BJ (cell line): Measurements from ENCODE around the gene CS. TPM values are rescaled to one million over a fixed set of nuclear protein-coding genes. Genes with fewer than 3 reads are reported as not detected.
"Not testable (repeated sequence)": the region's sequence is repeated elsewhere in the genome, so short reads cannot be mapped to it uniquely, and the experiment has no call there.

Experiments used
- CTCF ChIA-PET: fragments of 350-600 bp; formaldehyde crosslinking; extraction: SDS; loops from one replicate; lab custom pipeline; 2021; ENCODE audit warnings: antibody characterized with exemption, inconsistent platforms; lab: Yijun Ruan, JAX
- POLR2A ChIA-PET: fragments of 300-600 bp; sonication (Branson Sonifier 250); formaldehyde crosslinking; extraction: SDS; loops from one replicate; lab custom pipeline; 2021; ENCODE audit warnings: antibody characterized with exemption; lab: Charles Lee
- DNase-seq: peaks from one replicate; pipeline ENCODE4 v3.0.0-alpha.2; 2011; ENCODE audit warnings: low read depth
- H3K27me3 ChIP-seq: 2 replicates; pipeline ENCODE4 v1.6.0; 2011; ENCODE audit warnings: low read length; ENCODE audit not compliant: control insufficient read depth, insufficient read depth
- H3K36me3 ChIP-seq: 2 replicates; pipeline ENCODE4 v1.5.1; 2011; ENCODE audit warnings: low read length; ENCODE audit not compliant: control insufficient read depth, insufficient read depth
- H3K4me3 ChIP-seq: 2 replicates; pipeline ENCODE4 v1.5.1; 2011; ENCODE audit warnings: low read depth, mild to moderate bottlenecking, control low read depth, low read length
- polyA minus RNA-seq: library from RNA; depleted of rRNA, polyadenylated mRNA; stranded (reverse); fragments of >200 nt; gene quantifications from 2 replicates; pipeline ENCODE4 v1.2.3, GENCODE V29; 2011; rRNA and poly(A)+ RNA removed
- polyA plus RNA-seq: library from polyadenylated mRNA; depleted of rRNA; stranded (reverse); fragments of >200 nt; gene quantifications from 2 replicates; pipeline ENCODE4 v1.2.3, GENCODE V29; 2011; rRNA removed
- TF ChIP-seq, protein P1 (sequence below): IDR thresholded peaks from 2 replicates; pipeline ENCODE4 v1.5.1; 2011; ENCODE audit warnings: low read depth, mild to moderate bottlenecking, control low read depth, inconsistent platforms, low read length, moderate library complexity; ENCODE audit not compliant: insufficient read depth

CS gene
- polyA plus RNA-seq (117 and 150 TPM in 2 replicates), polyA minus RNA-seq (110 and 113 TPM in 2 replicates)

DNA sequence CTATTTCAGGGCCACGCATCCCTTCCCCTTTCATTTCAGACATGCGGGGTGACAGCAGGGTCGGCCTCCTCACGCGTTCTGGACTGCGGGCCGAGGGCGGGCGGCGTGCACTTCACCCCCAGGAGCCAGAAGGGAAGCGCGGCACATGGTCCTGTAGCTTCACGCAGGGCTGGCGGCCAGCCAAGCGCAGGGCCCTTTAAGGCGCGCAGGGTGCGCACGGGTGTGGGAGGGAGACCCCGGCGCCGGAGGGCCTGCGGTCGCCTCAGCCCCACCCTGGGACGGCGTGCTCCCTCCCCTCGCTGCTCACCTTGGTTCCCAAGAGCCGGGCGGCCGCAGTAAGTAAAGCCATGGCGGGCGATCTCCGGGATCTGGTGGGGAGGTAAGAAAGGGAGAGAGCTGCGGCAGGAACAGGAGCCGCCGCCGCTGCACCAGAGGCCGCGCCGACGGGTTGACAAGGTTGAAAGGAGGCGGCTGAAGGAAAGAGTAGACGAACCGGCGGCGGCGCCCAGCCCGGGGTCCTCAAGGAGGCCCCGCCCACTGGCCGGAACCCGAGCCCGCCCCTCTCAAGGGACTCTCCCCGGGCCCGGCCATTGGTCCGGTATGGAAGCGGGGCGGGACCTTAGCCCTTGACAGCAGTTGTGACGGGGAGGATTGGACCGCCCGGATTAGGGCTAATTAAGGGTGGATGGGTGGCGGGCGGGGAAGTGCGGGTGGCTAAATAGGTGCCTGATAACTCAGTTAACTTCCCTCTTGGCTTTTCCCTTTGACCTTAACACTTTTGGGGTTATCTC is at the start of gene CS:
Gene CS, minus strand, starts transcription at position 478 of the 791 bp plus-strand sequence. Its CDS starts 129 bp downstream, at position 349.
- TF ChIP-seq, protein P1, sequence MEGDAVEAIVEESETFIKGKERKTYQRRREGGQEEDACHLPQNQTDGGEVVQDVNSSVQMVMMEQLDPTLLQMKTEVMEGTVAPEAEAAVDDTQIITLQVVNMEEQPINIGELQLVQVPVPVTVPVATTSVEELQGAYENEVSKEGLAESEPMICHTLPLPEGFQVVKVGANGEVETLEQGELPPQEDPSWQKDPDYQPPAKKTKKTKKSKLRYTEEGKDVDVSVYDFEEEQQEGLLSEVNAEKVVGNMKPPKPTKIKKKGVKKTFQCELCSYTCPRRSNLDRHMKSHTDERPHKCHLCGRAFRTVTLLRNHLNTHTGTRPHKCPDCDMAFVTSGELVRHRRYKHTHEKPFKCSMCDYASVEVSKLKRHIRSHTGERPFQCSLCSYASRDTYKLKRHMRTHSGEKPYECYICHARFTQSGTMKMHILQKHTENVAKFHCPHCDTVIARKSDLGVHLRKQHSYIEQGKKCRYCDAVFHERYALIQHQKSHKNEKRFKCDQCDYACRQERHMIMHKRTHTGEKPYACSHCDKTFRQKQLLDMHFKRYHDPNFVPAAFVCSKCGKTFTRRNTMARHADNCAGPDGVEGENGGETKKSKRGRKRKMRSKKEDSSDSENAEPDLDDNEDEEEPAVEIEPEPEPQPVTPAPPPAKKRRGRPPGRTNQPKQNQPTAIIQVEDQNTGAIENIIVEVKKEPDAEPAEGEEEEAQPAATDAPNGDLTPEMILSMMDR, result no peak
- H3K27me3 ChIP-seq, result no peaks in the 10 kb centered on the region
- POLR2A ChIA-PET, result no interaction called here
- H3K36me3 ChIP-seq, result peaks cover 1% of the 10 kb centered on the region; the same call in 1 of the 2 replicates
- DNase-seq, result peak; percentile 73
- H3K4me3 ChIP-seq, result peak within 1 kb of the TSS; percentile 85
- CTCF ChIA-PET, result interaction anchor here (0.9 to 2.4 kb wide), 7 partner anchors 10 to 181 kb away, joined by 3 to 7 read pairs (median 4); partner anchors contain the start of gene COQ10A

DNA sequence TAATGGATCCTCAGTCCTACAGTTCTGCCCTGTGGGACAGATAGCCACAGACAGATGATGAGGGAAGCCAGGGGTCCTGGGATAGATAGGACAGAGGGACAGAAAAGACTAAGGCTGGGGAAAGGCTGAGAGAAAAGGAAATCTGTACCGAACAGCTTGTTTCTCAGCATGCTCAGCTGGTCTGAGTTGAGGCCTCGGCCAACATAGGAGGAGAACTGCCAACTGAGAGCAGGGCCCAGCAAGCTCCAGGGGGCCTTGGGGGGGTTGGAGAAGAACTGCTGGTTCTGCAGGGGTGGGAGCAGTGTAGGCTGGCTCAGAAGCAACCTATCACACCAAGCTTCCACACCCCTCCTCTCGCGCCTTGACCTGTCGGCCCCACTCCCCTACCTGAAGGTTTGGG is 48.6 kb upstream of the CS start:
- POLR2A ChIA-PET, result interaction anchor here (0.6 kb wide), 1 partner anchor 100 kb away, joined by 7 read pairs; the partner anchor contains the start of gene TIMELESS
- DNase-seq, result no peak
- TF ChIP-seq, protein P1, result no peak
- Histone ChIP-seq H3K36me3 (peaks cover 50% of the 10 kb centered on the region), H3K4me3 (no peak overlapping the region), H3K27me3 (no peaks in the 10 kb centered on the region)
- CTCF ChIA-PET, result interaction anchor here (1.3 to 3.5 kb wide), 4 partner anchors 10 to 159 kb away, joined by 3 to 10 read pairs (median 4); partner anchors contain the start of genes IL23A, SMARCC2 and STAT2

DNA sequence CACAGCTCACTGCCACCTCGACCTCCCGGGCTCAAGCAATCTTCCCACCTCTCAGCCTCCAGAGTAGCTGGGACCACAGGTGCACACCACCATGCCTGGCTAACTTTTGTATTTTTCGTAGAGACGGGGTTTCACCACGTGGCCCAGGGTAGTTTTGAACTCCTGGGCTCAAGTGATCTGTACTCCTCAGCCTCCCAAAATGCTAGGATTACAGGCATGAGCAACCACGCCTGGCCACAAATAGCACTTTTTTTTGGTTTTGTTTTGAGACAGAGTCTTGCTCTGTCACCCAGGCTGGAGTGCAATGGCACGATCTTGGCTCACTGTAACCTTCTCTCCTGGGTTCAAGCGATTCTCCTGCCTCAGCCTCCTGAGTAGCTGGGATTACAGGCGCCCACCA is 47.1 kb upstream of the CS start:
- DNase-seq, H3K27me3 ChIP-seq, H3K4me3 ChIP-seq: not testable (repeated sequence)
- POLR2A ChIA-PET, result interaction anchor here (0.6 kb wide), 1 partner anchor 219 kb away, joined by 11 read pairs; the partner anchor contains the start of gene ESYT1
- CTCF ChIA-PET, result interaction anchor here (1.0 to 3.5 kb wide), 2 partner anchors 10 to 12 kb away, joined by 3 to 10 read pairs; partner anchors contain the start of gene STAT2
- peaks cover 54% of the 10 kb centered on the region for H3K36me3 ChIP-seq

DNA sequence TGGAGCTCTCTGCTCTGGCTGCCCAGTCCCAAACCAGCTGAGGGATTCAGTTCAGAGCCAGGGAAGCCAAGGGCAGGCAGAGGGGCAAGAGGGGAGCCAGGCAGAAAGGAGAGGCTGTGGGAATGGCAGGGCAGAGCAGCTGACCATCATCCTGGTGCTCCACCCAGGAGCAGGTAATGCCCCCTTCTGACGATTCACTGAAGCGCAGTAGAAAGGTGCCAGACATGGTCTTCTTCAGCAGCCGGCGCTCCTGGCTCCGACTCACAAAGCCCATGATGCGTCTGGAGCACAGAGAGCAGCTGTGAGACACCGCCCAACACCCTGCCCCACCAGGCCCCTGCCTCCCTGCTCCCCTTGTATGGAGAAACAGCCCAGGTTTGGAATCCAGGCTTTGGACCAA is 46.5 kb upstream of the CS start:
- Histone ChIP-seq H3K36me3 (peaks cover 53% of the 10 kb centered on the region), H3K27me3 (no peaks in the 10 kb centered on the region), H3K4me3 (no peak overlapping the region)
- no peak for DNase-seq
- CTCF ChIA-PET, result interaction anchor here (0.9 to 3.5 kb wide), 3 partner anchors 12 to 13 kb away, joined by 3 to 10 read pairs (median 4); partner anchors contain the start of genes PAN2 and STAT2
- TF ChIP-seq, protein P1, result no peak
- POLR2A ChIA-PET, result no interaction called here

DNA sequence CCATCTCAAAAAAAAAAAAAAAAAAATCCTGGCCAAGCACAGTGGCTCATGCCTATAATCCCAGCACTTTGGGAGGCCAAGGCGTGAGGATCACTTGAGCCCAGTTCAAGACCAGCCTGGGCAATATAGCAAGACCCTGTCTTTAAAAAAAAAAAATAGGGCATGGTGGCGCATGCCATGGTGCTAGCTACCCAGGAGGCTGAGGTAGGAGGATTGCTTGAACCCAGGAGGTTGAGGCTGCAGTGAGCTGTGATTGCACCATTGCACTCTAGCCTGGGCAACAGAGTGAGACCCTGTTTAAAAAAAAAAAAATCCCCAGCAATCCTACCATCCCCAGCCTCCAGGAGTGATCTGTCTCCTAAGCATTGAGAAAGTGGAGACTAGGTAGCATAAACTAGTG is 42.2 kb upstream of the CS start:
- H3K4me3 ChIP-seq, H3K27me3 ChIP-seq, DNase-seq, POLR2A ChIA-PET: not testable (repeated sequence)
- CTCF ChIA-PET, result interaction anchor here (0.6 to 1.3 kb wide), 3 partner anchors 10 to 367 kb away, joined by 3 to 5 read pairs (median 3); no protein-coding TSS in a partner anchor
- H3K36me3 ChIP-seq, result peaks cover 27% of the 10 kb centered on the region

DNA sequence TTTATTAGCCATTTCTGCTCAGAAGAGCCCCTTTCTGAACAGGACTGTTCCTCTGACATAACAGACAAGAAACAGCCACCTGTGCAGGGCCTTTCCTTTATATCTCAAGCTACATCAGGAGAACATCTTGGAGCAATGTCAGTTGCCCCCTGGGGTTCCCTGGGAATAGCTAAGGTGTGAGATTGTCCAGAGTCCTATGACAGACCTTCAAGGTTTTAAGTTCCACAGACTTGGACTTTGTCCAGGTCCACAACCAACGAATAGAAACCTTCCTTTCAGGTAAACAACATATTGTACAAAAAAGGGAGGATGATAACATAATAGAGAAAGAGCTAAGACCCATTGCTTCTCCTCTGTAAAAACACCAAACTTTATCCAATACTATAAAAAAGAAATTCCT is 41.5 kb upstream of the CS start:
- POLR2A ChIA-PET, result no interaction called here
- DNase-seq, result no peak
- Histone ChIP-seq H3K36me3 (peaks cover 23% of the 10 kb centered on the region), H3K27me3 (no peaks in the 10 kb centered on the region), H3K4me3 (no peak overlapping the region)
- CTCF ChIA-PET, result interaction anchor here (0.9 to 1.3 kb wide), 2 partner anchors 9 to 10 kb away, joined by 3 to 4 read pairs; no protein-coding TSS in a partner anchor
- TF ChIP-seq, protein P1, result no peak
